Lower lobe of right lung (tissue), 2 donors: ENCODE measurements around the gene MT1X. TPM values are rescaled to one million over a fixed set of nuclear protein-coding genes. Genes with fewer than 3 reads are reported as not detected.
"Not testable (repeated sequence)": the region's sequence is repeated elsewhere in the genome, so short reads cannot be mapped to it uniquely, and the experiment has no call there.

Source experiments
- ATAC-seq, 2 donors: fragments of 200-7000 bp; cut with Tn5 transposase; one replicate each; pipeline ENCODE4 v1.9.1; 2020 to 2022; ENCODE audit warnings: mild to moderate bottlenecking in 2 of 2, moderate library complexity in 2 of 2
- DNase-seq: peaks from one replicate; pipeline ENCODE4 v3.0.0-alpha.2; 2020
- H3K27ac ChIP-seq: fragments of 200-600 bp; one replicate; pipeline ENCODE4 v1.8.0; 2022
- H3K27me3 ChIP-seq: fragments of 200-600 bp; one replicate; pipeline ENCODE4 v1.8.0; 2022; ENCODE audit warnings: low read depth
- H3K36me3 ChIP-seq: fragments of 200-600 bp; one replicate; pipeline ENCODE4 v1.8.0; 2022; ENCODE audit warnings: mild to moderate bottlenecking
- H3K4me1 ChIP-seq: fragments of 200-600 bp; one replicate; pipeline ENCODE4 v1.8.0; 2022
- H3K4me3 ChIP-seq: fragments of 200-600 bp; one replicate; pipeline ENCODE4 v1.8.0; 2022; ENCODE audit warnings: mild to moderate bottlenecking
- H3K9me3 ChIP-seq: fragments of 200-600 bp; one replicate; pipeline ENCODE4 v1.8.0; 2022
- intact Hi-C: fragments of 100-400 bp; cut with DNase I; formaldehyde crosslinking; loops from one replicate; pipeline ENCODE4 v1.11.0; 2022
- total RNA-seq: library from RNA; stranded (reverse); fragmentation: NEBNext Ultra II Directional; extraction: Animal tissue kit (Norgen Biotek cat#: 25700); gene quantifications from one replicate; pipeline ENCODE4 v1.2.1, GENCODE V29; 2021
- TF ChIP-seq, protein P1 (sequence below): fragments of 200-600 bp; IDR thresholded peaks from one replicate; pipeline ENCODE4 v1.8.0; 2022; ENCODE audit warnings: antibody characterized with exemption, mild to moderate bottlenecking
- donor health status: DM: no; HTN: yes; CAD: no; lungs with severe emphysema.

MT1X gene
- total RNA-seq, 1 donor from 2014 or later = 95.7 TPM

DNA sequence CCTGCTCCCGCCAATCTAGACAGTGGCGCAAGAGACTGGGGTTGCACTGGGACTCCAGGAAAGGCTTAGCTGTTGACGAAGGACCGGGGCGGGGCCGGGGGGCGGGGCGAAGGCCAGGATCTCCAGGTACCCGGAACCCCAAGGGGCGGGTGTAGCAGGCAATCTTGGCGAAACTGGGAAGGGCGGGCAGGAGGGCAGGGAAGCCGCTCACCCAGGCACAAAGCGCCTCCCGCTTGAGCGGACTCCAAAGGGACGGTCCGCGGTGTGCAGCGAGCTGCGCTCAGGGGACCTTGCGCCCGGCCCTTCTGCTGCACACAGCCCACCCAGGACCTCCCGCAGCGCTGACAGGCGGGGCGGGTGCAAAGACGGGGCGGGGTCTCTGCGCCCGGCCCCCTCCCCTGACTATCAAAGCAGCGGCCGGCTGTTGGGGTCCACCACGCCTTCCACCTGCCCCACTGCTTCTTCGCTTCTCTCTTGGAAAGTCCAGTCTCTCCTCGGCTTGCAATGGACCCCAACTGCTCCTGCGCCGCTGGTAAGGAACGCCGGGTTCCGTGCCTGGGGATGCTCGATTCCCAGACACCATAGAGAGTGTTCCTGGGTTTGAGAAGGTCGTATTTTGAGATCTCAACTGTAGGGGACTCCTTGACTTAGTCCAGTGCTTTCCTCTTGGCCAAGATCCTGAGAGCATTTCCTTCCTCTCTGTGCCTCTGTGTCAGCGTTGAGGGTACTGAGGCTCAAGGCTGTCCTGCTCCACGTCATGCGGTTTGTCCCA lies 24.5 kb upstream of the MT1X start, which contains the start of gene MT1F:
Gene MT1F, plus strand, starts transcription at position 405 of the 772 bp plus-strand sequence. Its CDS starts 100 bp downstream, at position 505.
- H3K36me3 ChIP-seq = no peaks in the 10 kb centered on the region
- intact Hi-C loops = no loop called here
- peaks cover 6% of the 10 kb centered on the region for H3K27me3 ChIP-seq
- TF ChIP-seq, protein P1, sequence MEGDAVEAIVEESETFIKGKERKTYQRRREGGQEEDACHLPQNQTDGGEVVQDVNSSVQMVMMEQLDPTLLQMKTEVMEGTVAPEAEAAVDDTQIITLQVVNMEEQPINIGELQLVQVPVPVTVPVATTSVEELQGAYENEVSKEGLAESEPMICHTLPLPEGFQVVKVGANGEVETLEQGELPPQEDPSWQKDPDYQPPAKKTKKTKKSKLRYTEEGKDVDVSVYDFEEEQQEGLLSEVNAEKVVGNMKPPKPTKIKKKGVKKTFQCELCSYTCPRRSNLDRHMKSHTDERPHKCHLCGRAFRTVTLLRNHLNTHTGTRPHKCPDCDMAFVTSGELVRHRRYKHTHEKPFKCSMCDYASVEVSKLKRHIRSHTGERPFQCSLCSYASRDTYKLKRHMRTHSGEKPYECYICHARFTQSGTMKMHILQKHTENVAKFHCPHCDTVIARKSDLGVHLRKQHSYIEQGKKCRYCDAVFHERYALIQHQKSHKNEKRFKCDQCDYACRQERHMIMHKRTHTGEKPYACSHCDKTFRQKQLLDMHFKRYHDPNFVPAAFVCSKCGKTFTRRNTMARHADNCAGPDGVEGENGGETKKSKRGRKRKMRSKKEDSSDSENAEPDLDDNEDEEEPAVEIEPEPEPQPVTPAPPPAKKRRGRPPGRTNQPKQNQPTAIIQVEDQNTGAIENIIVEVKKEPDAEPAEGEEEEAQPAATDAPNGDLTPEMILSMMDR = no peak
- H3K9me3 ChIP-seq = no peaks in the 10 kb centered on the region
- H3K4me1 ChIP-seq = peaks cover 10% of the 10 kb centered on the region
- H3K27ac ChIP-seq = peak within 1 kb of the TSS; percentile 78
- H3K4me3 ChIP-seq = peak within 1 kb of the TSS; percentile 74
- ATAC-seq = peak; percentile 96 to 98
- DNase-seq = peak; percentile 94

DNA sequence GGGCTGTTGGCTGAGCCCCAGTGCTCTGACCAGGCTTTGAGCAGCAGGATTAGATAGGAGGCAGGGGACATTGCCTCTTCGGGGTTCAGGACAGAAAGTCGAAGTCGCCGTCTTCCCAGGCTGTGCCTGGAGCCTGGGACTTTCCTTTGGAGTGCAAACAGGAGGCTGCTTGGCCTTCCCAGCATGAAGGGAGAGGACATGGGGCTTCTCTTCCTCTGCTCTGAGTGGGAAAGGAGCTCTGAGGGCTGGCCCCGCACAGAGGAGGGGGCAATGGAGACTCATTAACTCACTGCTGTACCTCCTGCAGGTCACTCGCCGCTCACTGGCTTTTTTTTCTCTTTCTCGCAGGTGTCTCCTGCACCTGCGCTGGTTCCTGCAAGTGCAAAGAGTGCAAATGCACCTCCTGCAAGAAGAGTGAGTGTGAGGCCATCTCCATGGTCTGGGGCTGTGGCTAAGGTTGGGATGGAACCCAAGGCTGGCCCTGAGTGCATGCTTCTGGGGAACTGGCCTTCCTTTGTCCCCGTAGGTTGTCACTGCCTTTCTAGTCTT lies 23.9 kb upstream of the MT1X start:
- TF ChIP-seq, protein P1 = no peak

DNA sequence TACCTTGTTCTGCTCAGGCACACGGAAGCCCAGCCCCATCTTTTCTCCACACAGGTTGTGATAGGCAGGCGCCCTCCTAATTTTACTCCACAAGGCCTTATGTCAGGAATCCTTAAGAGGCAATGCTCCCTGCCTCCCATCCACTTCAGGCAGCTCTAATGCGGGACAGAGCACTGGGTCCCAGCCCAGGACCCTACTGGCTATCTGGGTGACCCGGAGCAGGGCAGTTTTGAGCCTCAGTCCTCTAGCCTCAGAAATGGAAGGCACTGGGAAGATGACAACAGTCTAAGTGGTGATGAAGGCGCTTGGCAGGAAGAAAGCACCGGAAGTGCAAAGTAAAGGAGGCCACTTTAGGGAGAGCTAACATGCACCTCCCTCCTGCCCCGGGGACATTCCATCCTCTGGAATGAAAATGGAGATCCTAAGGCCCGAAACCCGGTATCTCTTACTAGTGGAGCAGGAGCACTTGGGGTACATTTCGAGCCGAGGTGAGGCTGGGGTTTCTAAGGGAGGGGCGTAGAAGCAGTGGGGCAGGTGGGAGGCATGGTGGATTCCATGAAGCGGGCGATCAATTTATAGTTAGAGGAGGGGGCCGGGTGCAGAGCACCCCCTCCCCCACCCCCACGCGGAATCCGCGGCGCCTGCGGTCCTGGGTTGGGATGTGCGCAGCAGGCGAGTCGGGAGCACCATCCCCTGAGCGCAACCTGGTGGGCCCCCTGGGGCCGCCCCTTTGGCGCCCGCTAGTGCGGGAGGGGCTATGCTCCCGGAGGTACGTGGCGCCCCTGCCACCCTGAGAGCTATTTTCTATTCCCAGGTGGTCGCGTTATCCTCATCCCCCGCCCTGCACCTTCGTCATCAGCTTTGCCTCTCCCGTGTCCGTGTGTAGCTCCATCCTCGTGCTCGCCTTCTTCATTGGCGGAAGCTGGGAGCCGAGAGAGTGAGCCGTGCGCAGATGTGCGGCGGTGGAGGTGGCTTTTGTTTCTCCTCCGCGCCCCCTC lies 19.6 kb upstream of the MT1X start:
- Histone ChIP-seq H3K27ac (no peak overlapping the region), H3K36me3 (no peaks in the 10 kb centered on the region), H3K4me1 (peaks cover 10% of the 10 kb centered on the region), H3K9me3 (no peaks in the 10 kb centered on the region), H3K4me3 (peak overlapping the region; percentile 29), H3K27me3 (peaks cover 43% of the 10 kb centered on the region)
- DNase-seq = no peak
- TF ChIP-seq, protein P1 = no peak
- intact Hi-C loops = no loop called here
- ATAC-seq = no peak

More for the DNA sequence above, 23.9 kb upstream of the MT1X start:
- ATAC-seq (no peak), DNase-seq (no peak)
- peaks cover 10% of the 10 kb centered on the region for H3K4me1 ChIP-seq
- H3K27me3 ChIP-seq = peaks cover 13% of the 10 kb centered on the region
- no peaks in the 10 kb centered on the region for H3K36me3 ChIP-seq
- intact Hi-C loops = no loop called here
- peak overlapping the region; percentile 74 for H3K4me3 ChIP-seq
- no peaks in the 10 kb centered on the region for H3K9me3 ChIP-seq
- peak overlapping the region; percentile 78 for H3K27ac ChIP-seq

DNA sequence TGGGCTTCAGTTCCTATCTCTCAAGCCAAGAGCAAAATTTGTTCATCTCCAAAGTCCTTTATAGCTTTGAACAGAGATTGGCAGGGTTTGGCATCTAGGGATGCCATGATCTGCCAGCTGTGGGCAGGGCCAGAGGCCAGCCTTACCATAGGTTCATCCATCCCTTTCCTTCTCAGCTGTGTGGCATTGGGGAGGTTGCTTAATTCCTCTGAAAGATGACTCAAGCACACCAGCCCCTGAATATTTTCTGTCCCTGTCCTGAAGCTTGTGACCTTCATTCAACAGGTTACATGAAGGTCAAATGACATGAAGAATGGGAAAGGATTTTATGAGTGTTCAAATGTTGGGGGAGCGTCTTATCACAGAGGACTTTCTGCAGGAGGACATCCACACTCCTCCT lies 17.8 kb upstream of the MT1X start:
- Histone ChIP-seq H3K9me3 (no peaks in the 10 kb centered on the region), H3K27me3 (peaks cover 61% of the 10 kb centered on the region), H3K4me3 (no peak overlapping the region), H3K36me3 (no peaks in the 10 kb centered on the region), H3K4me1 (peaks cover 11% of the 10 kb centered on the region), H3K27ac (no peak overlapping the region)
- ATAC-seq (no peak), DNase-seq (no peak)
- TF ChIP-seq, protein P1 = no peak
- intact Hi-C loops = no loop called here

DNA sequence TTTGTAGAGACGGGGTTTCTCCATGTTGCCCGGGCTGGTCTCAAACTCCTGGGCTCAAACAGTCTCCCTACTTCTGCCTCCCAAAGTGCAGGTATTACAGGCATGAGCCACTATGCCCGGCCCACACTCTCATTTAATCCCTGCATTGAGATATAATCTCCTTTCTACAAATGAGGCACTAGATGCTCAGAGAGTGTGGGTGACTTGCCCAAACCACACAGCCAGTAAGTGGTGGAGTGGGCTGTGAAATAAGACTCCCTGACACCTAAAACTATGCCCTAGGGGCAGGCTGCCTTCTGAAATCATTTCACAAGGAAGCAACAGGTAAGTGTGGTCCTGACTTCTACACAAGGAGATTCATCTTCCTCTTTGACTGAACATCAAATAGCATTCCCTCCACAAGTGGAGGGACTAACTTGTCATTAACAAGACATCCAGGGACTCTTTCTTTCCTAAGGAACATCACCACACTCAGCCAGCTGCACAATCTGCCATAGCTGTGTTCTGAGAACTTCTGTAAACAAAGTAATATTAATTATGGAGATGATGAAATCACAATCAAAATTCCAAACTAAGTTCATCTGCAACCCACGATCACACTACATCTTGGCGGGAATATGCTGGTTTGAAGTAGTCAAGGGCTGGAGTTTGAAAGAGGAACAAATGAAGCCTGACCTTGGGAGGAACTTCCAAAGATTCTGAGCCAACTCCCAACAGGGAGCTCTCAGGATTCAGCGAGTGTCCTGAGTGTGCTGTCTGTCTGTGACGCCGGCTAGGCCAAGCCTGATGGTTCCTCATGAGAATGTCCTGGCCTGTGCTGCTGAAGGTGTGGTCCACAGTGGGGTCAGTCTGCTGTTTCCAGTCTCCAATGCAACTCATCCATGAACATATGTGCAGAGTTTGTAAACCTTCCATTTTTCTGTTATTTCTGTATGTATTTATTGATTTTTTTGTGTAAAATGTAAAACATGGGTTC lies 16.7 kb upstream of the MT1X start:
- DNase-seq, H3K27ac ChIP-seq, H3K36me3 ChIP-seq, H3K9me3 ChIP-seq, ATAC-seq, H3K4me3 ChIP-seq, intact Hi-C loops: not testable (repeated sequence)
- H3K4me1 ChIP-seq = peaks cover 13% of the 10 kb centered on the region
- H3K27me3 ChIP-seq = peaks cover 71% of the 10 kb centered on the region
